BE2C (cell line): ENCODE measurements around the gene TIE1.

ENCODE experiments used
- DNase-seq: peaks from one replicate; pipeline ENCODE4 v3.0.0-alpha.2; 2020
- H3K27me3 ChIP-seq: fragments of 250-450 bp; sonication (Bioruptor Pico); 2 replicates; pipeline ENCODE4 v1.5.1; 2020; ENCODE audit warnings: mild to moderate bottlenecking
- H3K36me3 ChIP-seq: fragments of 250-450 bp; sonication (Bioruptor Pico); 2 replicates; pipeline ENCODE4 v1.5.1; 2020; ENCODE audit warnings: mild to moderate bottlenecking
- H3K4me1 ChIP-seq: fragments of 250-450 bp; sonication (Bioruptor Pico); 2 replicates; pipeline ENCODE4 v1.5.1; 2020
- H3K4me3 ChIP-seq: 2 replicates; pipeline ENCODE4 v1.5.1; 2011; ENCODE audit warnings: low read depth, low read length
- H3K9me3 ChIP-seq: fragments of 250-450 bp; sonication (Bioruptor Pico); 2 replicates; pipeline ENCODE4 v1.5.1; 2020
- TF ChIP-seq, protein P1 (sequence below): IDR thresholded peaks from 2 replicates; pipeline ENCODE4 v1.5.1; 2012; ENCODE audit warnings: mild to moderate bottlenecking, low read depth, low read length

TIE1 gene

DNA sequence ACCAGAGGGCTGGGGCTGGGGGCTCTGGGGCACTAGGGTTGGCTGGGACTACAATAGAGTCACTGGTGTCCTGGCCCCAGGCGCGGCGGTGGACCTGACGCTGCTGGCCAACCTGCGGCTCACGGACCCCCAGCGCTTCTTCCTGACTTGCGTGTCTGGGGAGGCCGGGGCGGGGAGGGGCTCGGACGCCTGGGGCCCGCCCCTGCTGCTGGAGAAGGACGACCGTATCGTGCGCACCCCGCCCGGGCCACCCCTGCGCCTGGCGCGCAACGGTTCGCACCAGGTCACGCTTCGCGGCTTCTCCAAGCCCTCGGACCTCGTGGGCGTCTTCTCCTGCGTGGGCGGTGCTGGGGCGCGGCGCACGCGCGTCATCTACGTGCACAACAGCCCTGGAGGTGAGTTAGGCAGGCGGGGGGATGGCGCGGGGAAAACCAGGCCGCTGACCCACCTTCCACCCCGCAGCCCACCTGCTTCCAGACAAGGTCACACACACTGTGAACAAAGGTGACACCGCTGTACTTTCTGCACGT lies 4.1 kb downstream of the TIE1 start:
- no peak for DNase-seq
- Histone ChIP-seq H3K4me1 (no peaks in the 10 kb centered on the region), H3K27me3 (no peaks in the 10 kb centered on the region), H3K36me3 (no peaks in the 10 kb centered on the region), H3K4me3 (no peak overlapping the region), H3K9me3 (no peaks in the 10 kb centered on the region)
- TF ChIP-seq, protein P1, sequence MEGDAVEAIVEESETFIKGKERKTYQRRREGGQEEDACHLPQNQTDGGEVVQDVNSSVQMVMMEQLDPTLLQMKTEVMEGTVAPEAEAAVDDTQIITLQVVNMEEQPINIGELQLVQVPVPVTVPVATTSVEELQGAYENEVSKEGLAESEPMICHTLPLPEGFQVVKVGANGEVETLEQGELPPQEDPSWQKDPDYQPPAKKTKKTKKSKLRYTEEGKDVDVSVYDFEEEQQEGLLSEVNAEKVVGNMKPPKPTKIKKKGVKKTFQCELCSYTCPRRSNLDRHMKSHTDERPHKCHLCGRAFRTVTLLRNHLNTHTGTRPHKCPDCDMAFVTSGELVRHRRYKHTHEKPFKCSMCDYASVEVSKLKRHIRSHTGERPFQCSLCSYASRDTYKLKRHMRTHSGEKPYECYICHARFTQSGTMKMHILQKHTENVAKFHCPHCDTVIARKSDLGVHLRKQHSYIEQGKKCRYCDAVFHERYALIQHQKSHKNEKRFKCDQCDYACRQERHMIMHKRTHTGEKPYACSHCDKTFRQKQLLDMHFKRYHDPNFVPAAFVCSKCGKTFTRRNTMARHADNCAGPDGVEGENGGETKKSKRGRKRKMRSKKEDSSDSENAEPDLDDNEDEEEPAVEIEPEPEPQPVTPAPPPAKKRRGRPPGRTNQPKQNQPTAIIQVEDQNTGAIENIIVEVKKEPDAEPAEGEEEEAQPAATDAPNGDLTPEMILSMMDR = no peak

DNA sequence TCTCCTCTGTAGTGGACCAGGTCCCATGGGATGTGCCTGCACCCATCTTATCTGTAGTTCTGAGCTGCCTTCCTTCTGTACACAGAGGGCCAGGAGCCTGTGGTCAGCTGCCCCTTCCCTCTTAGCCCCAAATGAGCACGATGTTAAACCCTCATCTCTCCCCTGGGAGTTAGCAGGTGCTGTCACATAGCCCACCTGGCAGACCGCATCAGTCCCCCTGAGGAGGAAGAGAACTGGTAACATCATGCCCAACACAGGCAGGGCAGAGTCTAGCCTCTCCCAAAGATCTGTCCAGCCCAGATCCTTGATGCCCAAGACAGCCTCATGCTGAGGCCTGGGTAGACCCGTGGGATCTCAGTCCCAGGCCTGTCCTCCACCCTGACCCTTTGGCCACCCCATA lies 4.7 kb downstream of the TIE1 start:
- Histone ChIP-seq H3K9me3 (no peaks in the 10 kb centered on the region), H3K36me3 (no peaks in the 10 kb centered on the region), H3K4me3 (no peak overlapping the region), H3K4me1 (no peaks in the 10 kb centered on the region), H3K27me3 (no peaks in the 10 kb centered on the region)
- TF ChIP-seq, protein P1 = no peak
- DNase-seq = no peak

DNA sequence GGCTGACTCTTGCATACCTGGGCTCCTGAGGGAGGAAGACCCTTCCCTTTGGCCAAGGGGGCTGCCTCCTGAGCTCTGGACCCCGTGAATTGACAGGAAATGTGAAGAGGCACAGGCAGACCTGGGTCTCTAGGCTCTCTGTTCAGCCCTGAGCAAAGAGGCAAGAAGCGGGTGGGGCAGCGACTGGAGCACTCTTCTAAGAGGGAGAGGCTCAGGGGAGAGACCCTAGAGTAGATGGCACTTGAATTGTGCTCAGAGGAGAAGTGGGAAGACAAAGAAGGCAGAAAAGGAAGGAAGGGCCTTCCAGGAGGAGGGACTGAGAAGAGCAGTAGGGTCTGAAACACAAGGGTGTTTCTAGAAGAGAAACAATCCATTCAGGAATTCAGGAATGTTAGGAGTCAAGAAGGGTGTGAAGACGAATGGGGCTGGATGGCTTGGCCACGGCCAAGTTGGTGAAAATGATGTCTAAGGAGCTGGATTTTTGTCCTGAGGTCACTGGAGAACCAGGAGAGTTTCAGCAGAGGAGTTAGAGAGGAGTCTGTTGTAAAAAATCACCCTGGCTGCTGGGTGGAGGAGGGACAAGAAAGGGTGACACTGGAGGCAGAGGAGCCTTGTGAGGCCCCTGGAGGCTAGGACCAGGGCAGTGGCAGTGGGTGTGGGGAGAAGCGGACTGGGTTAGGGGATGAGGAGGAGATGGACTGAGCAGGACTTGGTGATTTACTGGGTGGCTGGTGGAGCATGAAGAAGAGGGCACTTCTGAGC lies 5.3 kb downstream of the TIE1 start:
- H3K4me3 ChIP-seq = no peak overlapping the region
- H3K4me1 ChIP-seq = no peaks in the 10 kb centered on the region
- no peaks in the 10 kb centered on the region for H3K36me3 ChIP-seq
- no peaks in the 10 kb centered on the region for H3K9me3 ChIP-seq
- TF ChIP-seq, protein P1 = no peak
- H3K27me3 ChIP-seq = no peaks in the 10 kb centered on the region
- DNase-seq = no peak

DNA sequence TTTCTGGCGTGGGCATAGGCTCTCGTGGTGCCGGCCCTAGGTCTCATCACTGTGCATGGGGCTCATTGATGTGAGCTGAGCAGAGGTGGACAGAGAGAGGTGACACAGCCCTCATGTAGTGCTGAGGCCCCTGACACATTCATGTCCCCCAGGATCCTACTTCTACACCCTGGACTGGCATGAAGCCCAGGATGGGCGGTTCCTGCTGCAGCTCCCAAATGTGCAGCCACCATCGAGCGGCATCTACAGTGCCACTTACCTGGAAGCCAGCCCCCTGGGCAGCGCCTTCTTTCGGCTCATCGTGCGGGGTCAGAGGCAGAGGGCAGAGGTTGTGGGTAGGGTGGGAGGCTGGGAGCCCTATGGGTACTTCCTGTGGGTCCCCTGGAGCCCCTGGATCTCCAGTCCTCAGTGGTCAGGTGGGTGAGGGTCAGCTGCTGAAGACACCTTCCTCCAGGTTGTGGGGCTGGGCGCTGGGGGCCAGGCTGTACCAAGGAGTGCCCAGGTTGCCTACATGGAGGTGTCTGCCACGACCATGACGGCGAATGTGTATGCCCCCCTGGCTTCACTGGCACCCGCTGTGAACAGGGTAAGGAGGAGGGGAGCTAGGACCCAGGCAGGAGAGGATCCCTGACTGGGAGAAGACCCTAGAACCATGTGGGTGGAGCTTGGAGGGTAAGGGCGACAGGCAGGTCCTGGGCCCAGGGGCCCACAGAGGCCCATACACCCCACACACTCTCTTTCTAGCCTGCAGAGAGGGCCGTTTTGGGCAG lies 6.1 kb downstream of the TIE1 start:
- no peaks in the 10 kb centered on the region for H3K4me1 ChIP-seq
- no peak for DNase-seq
- H3K4me3 ChIP-seq = no peak overlapping the region
- H3K36me3 ChIP-seq = no peaks in the 10 kb centered on the region
- H3K27me3 ChIP-seq = no peaks in the 10 kb centered on the region
- TF ChIP-seq, protein P1 = no peak
- H3K9me3 ChIP-seq = no peaks in the 10 kb centered on the region

DNA sequence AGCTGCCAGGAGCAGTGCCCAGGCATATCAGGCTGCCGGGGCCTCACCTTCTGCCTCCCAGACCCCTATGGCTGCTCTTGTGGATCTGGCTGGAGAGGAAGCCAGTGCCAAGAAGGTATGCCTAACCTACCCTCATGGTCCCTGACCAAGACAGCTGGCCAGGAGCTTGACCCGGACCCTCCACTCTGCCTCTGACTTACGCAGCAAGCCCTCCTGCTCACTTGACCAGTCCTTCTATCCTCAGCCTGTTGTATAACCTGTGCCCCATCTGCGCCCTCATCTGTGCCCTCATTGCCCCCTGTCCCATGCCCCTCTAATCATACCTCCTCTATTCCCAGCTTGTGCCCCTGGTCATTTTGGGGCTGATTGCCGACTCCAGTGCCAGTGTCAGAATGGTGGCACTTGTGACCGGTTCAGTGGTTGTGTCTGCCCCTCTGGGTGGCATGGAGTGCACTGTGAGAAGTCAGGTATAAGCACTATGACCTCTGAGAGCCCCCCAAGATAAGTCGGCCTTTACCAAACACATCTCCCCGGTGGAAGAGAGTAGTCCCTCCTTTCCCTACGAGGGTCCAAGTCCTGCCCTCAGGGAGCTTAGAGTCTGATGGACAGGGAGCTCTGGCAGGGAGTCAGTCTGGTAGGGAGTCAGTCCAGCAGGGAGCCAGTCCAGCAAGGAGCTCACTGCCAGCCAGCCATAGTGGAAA lies 6.8 kb downstream of the TIE1 start:
- H3K36me3 ChIP-seq = no peaks in the 10 kb centered on the region
- no peaks in the 10 kb centered on the region for H3K9me3 ChIP-seq
- TF ChIP-seq, protein P1 = no peak
- H3K4me1 ChIP-seq = no peaks in the 10 kb centered on the region
- no peak for DNase-seq
- H3K4me3 ChIP-seq = no peak overlapping the region
- no peaks in the 10 kb centered on the region for H3K27me3 ChIP-seq
